Activated CD8-positive, alpha-beta T cell treated with anti-CD3 and anti-CD28 coated beads, Interleukin-2, amount 10 ng/mL, durations not matched to agents 7 days and 5 days (primary cell): ENCODE measurements around the gene IGFBPL1. TPM values are rescaled to one million over a fixed set of nuclear protein-coding genes. Genes with fewer than 3 reads are reported as not detected.

Experiments
- ATAC-seq: fragments of 150-1000 bp; cut with Tn5 transposase; one replicate; pipeline ENCODE4 v1.10.0; 2021; ENCODE audit warnings: moderate library complexity
- CTCF ChIA-PET: fragments of 350-600 bp; sonication (Branson Sonifier 250); formaldehyde crosslinking; loops from one replicate; lab custom pipeline; 2021; ENCODE audit warnings: antibody characterized with exemption; lab: Charles Lee
- POLR2A ChIA-PET: fragments of 350-600 bp; sonication (Branson Sonifier 250); formaldehyde crosslinking; loops from one replicate; lab custom pipeline; 2021; ENCODE audit warnings: antibody characterized with exemption; lab: Charles Lee
- DNase-seq: peaks from one replicate; pipeline ENCODE4 v3.0.0-alpha.2; 2020
- H3K27ac Mint-ChIP-seq: one replicate; pipeline ENCODE4 v1.8.0; 2021; ENCODE audit warnings: mild to moderate bottlenecking, mixed read lengths
- H3K27me3 Mint-ChIP-seq: one replicate; pipeline ENCODE4 v1.8.0; 2021; ENCODE audit warnings: low read depth, mixed read lengths
- H3K36me3 Mint-ChIP-seq: one replicate; pipeline ENCODE4 v1.8.0; 2021; ENCODE audit warnings: low read depth, mixed read lengths
- H3K4me1 Mint-ChIP-seq: one replicate; pipeline ENCODE4 v1.8.0; 2021; ENCODE audit warnings: low read depth, mixed read lengths
- H3K4me3 Mint-ChIP-seq: one replicate; pipeline ENCODE4 v1.8.0; 2021; ENCODE audit warnings: mild to moderate bottlenecking, mixed read lengths
- H3K9me3 Mint-ChIP-seq: one replicate; pipeline ENCODE4 v1.8.0; 2022; ENCODE audit warnings: mixed read lengths; ENCODE audit not compliant: insufficient read depth
- total RNA-seq, 2 experiments: library from RNA; stranded (reverse); gene quantifications; one replicate each; pipeline ENCODE4 v1.2.3, GENCODE V29; 2021

Gene IGFBPL1
- total RNA-seq, 2 experiments from 2014 or later = not detected

- CTCF ChIA-PET = no interaction called here
- H3K27ac Mint-ChIP-seq = no peak overlapping the region
- no peak overlapping the region for H3K4me3 Mint-ChIP-seq
- ATAC-seq = no peak
- H3K36me3 Mint-ChIP-seq = no peaks in the 10 kb centered on the region
- no peaks in the 10 kb centered on the region for H3K9me3 Mint-ChIP-seq
- peaks cover 11% of the 10 kb centered on the region for H3K27me3 Mint-ChIP-seq
- POLR2A ChIA-PET = no interaction called here
- DNase-seq = no peak
- H3K4me1 Mint-ChIP-seq = no peaks in the 10 kb centered on the region
These were observed 17.3 kb upstream of the IGFBPL1 start for GRCh38 chr9:38441347-38442085.

- no peak overlapping the region for H3K27ac Mint-ChIP-seq
- CTCF ChIA-PET = interaction anchor here (1.4 kb wide), 1 partner anchor 23 kb away, joined by 4 read pairs; no protein-coding TSS in a partner anchor
- POLR2A ChIA-PET = no interaction called here
These were observed 16.3 kb upstream of the IGFBPL1 start for GRCh38 chr9:38440516-38440915.

GRCh38 chr9:38439916-38440301 lies 15.7 kb upstream of the IGFBPL1 start:
- Mint-ChIP-seq H3K27me3 (peaks cover 7% of the 10 kb centered on the region), H3K4me1 (no peaks in the 10 kb centered on the region), H3K4me3 (no peak overlapping the region), H3K36me3 (no peaks in the 10 kb centered on the region), H3K27ac (no peak overlapping the region), H3K9me3 (no peaks in the 10 kb centered on the region)
- ChIA-PET POLR2A (no interaction called here), CTCF (interaction anchor here (1.4 kb wide), 1 partner anchor 23 kb away, joined by 4 read pairs; no protein-coding TSS in a partner anchor)
- ATAC-seq = no peak
- no peak for DNase-seq

More at GRCh38 chr9:38440516-38440915, 16.3 kb upstream of the IGFBPL1 start:
- peaks cover 7% of the 10 kb centered on the region for H3K27me3 Mint-ChIP-seq
- H3K4me1 Mint-ChIP-seq = no peaks in the 10 kb centered on the region
- ATAC-seq (no peak), DNase-seq (no peak)
- H3K9me3 Mint-ChIP-seq = no peaks in the 10 kb centered on the region
- H3K4me3 Mint-ChIP-seq = no peak overlapping the region
- H3K36me3 Mint-ChIP-seq = no peaks in the 10 kb centered on the region

- CTCF ChIA-PET = interaction anchor here (1.4 kb wide), 1 partner anchor 22 kb away, joined by 4 read pairs; no protein-coding TSS in a partner anchor
- POLR2A ChIA-PET = no interaction called here
These were observed 15.1 kb upstream of the IGFBPL1 start for GRCh38 chr9:38439291-38439915.

GRCh38 chr9:38437193-38437823 lies 13.1 kb upstream of the IGFBPL1 start:
- Mint-ChIP-seq H3K4me3 (no peak overlapping the region), H3K27ac (no peak overlapping the region), H3K27me3 (peaks cover 8% of the 10 kb centered on the region), H3K36me3 (no peaks in the 10 kb centered on the region), H3K4me1 (no peaks in the 10 kb centered on the region), H3K9me3 (no peaks in the 10 kb centered on the region)
- ChIA-PET CTCF (no interaction called here), POLR2A (no interaction called here)
- ATAC-seq = no peak
- DNase-seq = no peak

More at GRCh38 chr9:38439291-38439915, 15.1 kb upstream of the IGFBPL1 start:
- H3K36me3 Mint-ChIP-seq = no peaks in the 10 kb centered on the region
- no peak overlapping the region for H3K4me3 Mint-ChIP-seq
- H3K4me1 Mint-ChIP-seq = no peaks in the 10 kb centered on the region
- DNase-seq = no peak
- no peak overlapping the region for H3K27ac Mint-ChIP-seq
- H3K27me3 Mint-ChIP-seq = peaks cover 5% of the 10 kb centered on the region
- no peaks in the 10 kb centered on the region for H3K9me3 Mint-ChIP-seq
- no peak for ATAC-seq

GRCh38 chr9:38436708-38437107 lies 12.5 kb upstream of the IGFBPL1 start:
- Mint-ChIP-seq H3K27me3 (peaks cover 8% of the 10 kb centered on the region), H3K4me1 (no peaks in the 10 kb centered on the region), H3K27ac (no peak overlapping the region), H3K36me3 (no peaks in the 10 kb centered on the region), H3K4me3 (no peak overlapping the region), H3K9me3 (no peaks in the 10 kb centered on the region)
- no peak for DNase-seq
- ChIA-PET POLR2A (no interaction called here), CTCF (no interaction called here)
- ATAC-seq = no peak

GRCh38 chr9:38435521-38435920 lies 11.3 kb upstream of the IGFBPL1 start:
- Mint-ChIP-seq H3K4me3 (no peak overlapping the region), H3K27ac (no peak overlapping the region), H3K4me1 (peaks cover 9% of the 10 kb centered on the region), H3K36me3 (no peaks in the 10 kb centered on the region), H3K9me3 (no peaks in the 10 kb centered on the region), H3K27me3 (peaks cover 10% of the 10 kb centered on the region)
- ChIA-PET POLR2A (no interaction called here), CTCF (interaction anchor here (1.0 to 3.9 kb wide), 2 partner anchors 19 to 522 kb away, joined by 4 to 16 read pairs; no protein-coding TSS in a partner anchor)
- no peak for DNase-seq
- ATAC-seq = no peak

GRCh38 chr9:38434853-38435252 lies 10.6 kb upstream of the IGFBPL1 start:
- ChIA-PET CTCF (interaction anchor here (1.0 to 3.9 kb wide), 3 partner anchors 18 to 521 kb away, joined by 3 to 16 read pairs (median 4); no protein-coding TSS in a partner anchor), POLR2A (interaction anchor here (0.5 kb wide), 1 partner anchor 14 kb away, joined by 5 read pairs; no protein-coding TSS in a partner anchor)
- H3K9me3 Mint-ChIP-seq = no peaks in the 10 kb centered on the region
- DNase-seq (no peak), ATAC-seq (no peak)
- no peaks in the 10 kb centered on the region for H3K36me3 Mint-ChIP-seq
- H3K27ac Mint-ChIP-seq = no peak overlapping the region
- peaks cover 9% of the 10 kb centered on the region for H3K4me1 Mint-ChIP-seq
- no peak overlapping the region for H3K4me3 Mint-ChIP-seq
- H3K27me3 Mint-ChIP-seq = peaks cover 10% of the 10 kb centered on the region

GRCh38 chr9:38434365-38434764 lies 10.1 kb upstream of the IGFBPL1 start:
- Mint-ChIP-seq H3K4me3 (no peak overlapping the region), H3K27me3 (peaks cover 10% of the 10 kb centered on the region), H3K9me3 (no peaks in the 10 kb centered on the region), H3K27ac (no peak overlapping the region), H3K4me1 (peaks cover 9% of the 10 kb centered on the region), H3K36me3 (no peaks in the 10 kb centered on the region)
- CTCF ChIA-PET = interaction anchor here (1.1 to 3.9 kb wide), 2 partner anchors 40 to 521 kb away, joined by 3 to 16 read pairs; no protein-coding TSS in a partner anchor
- DNase-seq (no peak), ATAC-seq (no peak)
- POLR2A ChIA-PET = no interaction called here

GRCh38 chr9:38432922-38433510 lies 8.8 kb upstream of the IGFBPL1 start:
- no peaks in the 10 kb centered on the region for H3K9me3 Mint-ChIP-seq
- peaks cover 9% of the 10 kb centered on the region for H3K4me1 Mint-ChIP-seq
- ATAC-seq (no peak), DNase-seq (no peak)
- no peaks in the 10 kb centered on the region for H3K36me3 Mint-ChIP-seq
- H3K27me3 Mint-ChIP-seq = peaks cover 13% of the 10 kb centered on the region
- H3K4me3 Mint-ChIP-seq = no peak overlapping the region
- no peak overlapping the region for H3K27ac Mint-ChIP-seq
- CTCF ChIA-PET = interaction anchor here (3.9 kb wide), 1 partner anchor 519 kb away, joined by 16 read pairs; no protein-coding TSS in a partner anchor
- POLR2A ChIA-PET = no interaction called here

GRCh38 chr9:38431116-38431515 lies 6.9 kb upstream of the IGFBPL1 start:
- CTCF ChIA-PET = no interaction called here

More at GRCh38 chr9:38431116-38431515, 6.9 kb upstream of the IGFBPL1 start:
- Mint-ChIP-seq H3K36me3 (no peaks in the 10 kb centered on the region), H3K4me1 (peaks cover 9% of the 10 kb centered on the region), H3K9me3 (no peaks in the 10 kb centered on the region), H3K27ac (no peak overlapping the region), H3K27me3 (peaks cover 26% of the 10 kb centered on the region), H3K4me3 (no peak overlapping the region)
- POLR2A ChIA-PET = no interaction called here
- ATAC-seq (no peak), DNase-seq (no peak)
